GM10847 (cell line): Measurements from ENCODE around the gene MMRN2.

Source experiments
- POLR2A ChIP-seq: IDR thresholded peaks from 2 replicates; pipeline ENCODE4 v1.6.1; 2011; ENCODE audit not compliant: insufficient read length; ENCODE audit errors: extremely low read depth

MMRN2 gene

DNA sequence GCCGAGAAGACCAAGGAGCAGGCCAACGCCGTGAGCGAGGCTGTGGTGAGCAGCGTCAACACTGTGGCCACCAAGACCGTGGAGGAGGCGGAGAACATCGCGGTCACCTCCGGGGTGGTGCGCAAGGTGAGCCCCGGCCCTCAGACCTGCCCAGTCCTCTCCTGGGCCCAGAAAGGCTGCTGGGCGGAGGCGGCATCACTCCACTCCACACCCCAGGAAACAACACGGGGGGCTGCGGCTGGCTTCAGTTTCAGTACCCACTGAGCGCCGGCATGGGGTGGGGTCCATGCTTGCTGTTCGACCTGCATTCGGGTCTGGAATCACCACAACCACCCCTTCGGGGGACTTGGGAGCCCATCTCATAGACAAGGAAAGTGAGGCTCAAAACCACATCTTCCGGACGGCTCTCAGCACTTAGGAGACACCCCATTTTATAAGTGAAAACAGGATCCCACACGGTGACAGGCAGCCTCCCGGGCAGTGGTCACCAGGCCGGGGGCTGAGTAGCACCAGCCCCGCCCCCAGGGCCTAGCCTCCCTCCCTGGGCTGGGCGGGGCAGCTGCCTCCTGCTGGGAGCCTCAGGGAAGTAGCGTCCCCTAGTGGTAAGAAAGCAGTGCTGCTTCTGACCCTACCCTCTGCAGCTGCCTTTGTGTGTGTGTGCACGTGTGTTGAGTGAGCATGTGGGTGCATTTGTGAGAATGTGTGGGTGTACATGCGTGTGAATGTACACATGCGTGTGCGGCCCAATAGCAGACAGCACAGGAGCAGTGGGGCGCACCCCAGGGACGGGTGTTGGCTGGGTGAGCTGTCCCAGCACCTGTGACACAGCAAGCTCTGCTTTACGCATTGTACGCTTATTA lies 2.8 kb upstream of the MMRN2 start:
- TF ChIP-seq POLR2A: no peak

DNA sequence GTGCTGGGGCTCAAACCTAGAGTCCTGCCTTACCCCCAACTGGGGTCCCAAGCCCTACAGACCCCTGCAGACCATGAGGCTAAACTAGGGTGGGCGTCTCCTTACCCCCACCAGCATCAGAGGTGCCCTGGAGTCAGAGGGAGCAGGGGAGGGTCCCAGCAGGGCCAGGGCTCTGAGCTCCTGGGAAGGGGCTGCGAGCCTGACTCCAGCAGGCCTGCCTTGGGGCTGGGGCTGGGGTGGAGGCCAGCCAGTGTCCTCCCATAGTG lies 2.3 kb upstream of the MMRN2 start:
- no peak for TF ChIP-seq POLR2A

GRCh38 chr10:86958901-86959736 lies 1.7 kb upstream of the MMRN2 start:
- no peak for TF ChIP-seq POLR2A

DNA sequence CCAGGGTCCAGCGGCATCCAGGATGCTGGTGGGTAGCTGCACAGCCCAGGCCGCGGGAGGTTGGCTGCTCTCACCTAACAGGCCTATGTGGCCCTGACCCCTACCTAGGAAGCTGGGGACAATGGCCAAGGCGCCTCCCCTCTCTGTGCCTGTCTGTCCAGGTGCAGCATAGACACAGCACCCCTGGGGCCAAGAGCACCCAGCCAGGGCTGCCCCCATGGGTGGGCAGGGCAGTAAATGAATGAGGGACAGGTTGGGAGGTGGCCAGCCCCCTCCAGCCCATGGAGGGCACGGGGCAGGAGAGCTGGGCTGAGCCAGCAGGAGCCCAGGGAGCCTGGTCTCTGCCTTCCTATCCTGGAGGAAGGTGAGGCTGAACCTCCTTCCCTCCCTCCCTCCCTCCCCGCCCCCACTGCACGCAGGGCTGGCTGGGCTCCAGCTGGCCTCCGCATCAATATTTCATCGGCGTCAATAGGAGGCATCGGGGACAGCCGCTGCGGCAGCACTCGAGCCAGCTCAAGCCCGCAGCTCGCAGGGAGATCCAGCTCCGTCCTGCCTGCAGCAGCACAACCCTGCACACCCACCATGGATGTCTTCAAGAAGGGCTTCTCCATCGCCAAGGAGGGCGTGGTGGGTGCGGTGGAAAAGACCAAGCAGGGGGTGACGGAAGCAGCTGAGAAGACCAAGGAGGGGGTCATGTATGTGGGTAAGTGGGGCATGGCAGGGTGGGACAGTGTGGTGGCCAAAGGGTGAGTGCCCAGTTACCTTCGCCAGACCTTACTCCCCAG lies 893 bp upstream of the MMRN2 start, which contains the start of gene SNCG:
TSS of gene SNCG (plus strand) at position 484 of the 785 bp plus-strand sequence. CDS start at position 583, 99 bp downstream.
- no peak for TF ChIP-seq POLR2A

DNA sequence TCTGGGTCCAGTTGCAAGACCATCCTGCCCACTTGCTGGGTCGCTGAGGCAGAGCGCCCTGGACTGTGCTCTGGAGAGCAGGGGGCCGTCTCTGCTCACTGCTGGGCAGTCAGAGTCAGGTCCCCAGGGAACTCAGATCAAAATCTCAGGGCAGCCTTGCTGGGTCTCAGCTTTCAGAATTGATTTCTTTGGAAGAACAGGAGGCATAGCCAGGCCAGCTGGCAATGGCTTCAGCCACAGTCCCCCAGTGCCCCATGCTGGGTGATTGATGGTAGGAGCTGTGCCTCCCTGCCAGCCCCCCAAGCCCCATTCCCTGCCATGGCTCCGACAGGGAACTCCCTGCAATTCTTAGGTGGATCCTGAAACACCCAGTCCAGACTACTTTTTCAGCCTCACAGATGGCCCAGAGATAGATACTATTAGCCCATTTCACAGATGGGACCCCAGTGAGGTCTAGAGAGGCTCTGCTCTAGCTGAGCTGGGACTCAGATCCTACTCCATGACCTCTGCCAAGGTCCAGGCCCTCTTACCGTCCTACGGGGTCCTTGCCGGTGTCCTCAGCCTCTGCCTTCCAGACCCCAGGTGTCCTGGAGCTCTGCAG lies 467 bp downstream of the MMRN2 start:
- TF ChIP-seq POLR2A: no peak

DNA sequence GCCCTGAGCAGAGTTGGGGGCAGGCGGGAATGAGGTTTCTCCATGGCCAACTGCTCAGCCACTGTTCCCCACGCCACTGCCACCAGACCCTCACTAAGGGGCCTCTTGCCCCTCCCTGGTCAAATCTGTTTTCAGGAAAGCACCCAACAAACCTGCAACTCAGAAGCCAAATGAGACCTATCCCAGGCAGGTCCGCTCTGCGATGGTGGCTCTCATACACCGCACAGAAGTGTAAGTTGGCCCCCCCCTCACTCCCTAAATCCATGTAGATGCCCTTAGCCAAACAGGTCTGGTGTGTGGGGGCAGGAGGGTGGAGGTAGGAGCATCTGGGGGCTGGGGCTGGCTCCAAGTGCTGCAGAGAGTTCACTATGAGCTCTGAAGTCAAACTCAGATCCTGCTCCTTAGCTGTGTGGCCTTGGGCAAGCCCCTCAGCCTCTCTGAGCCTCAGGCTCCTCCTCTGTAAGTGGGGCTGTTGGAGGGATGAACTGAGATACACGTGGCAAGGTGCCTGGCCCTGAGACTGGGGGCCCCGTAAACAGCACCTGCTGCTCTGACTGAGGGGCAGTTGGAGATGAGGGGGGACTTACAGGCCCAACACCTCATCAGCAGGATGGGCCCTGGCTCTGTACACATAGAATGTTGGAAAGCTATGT lies 1.1 kb downstream of the MMRN2 start:
- TF ChIP-seq POLR2A: no peak

- no peak for TF ChIP-seq POLR2A
These were observed 1.8 kb downstream of the MMRN2 start for GRCh38 chr10:86955501-86956194.

- no peak for TF ChIP-seq POLR2A
These were observed 2.5 kb downstream of the MMRN2 start for GRCh38 chr10:86954681-86955500.

GRCh38 chr10:86953747-86954680 lies 3.4 kb downstream of the MMRN2 start:
- no peak for TF ChIP-seq POLR2A

GRCh38 chr10:86952106-86952505 lies 5.3 kb downstream of the MMRN2 start:
- no peak for TF ChIP-seq POLR2A

GRCh38 chr10:86951184-86951761 lies 6.1 kb downstream of the MMRN2 start:
- TF ChIP-seq POLR2A: no peak

- no peak for TF ChIP-seq POLR2A
These were observed 7.1 kb downstream of the MMRN2 start for GRCh38 chr10:86950349-86950748.
